OCI-LY7 (cell line): ENCODE results near the gene SLC6A6.

Experiments
- EZH2phosphoT487 ChIP-seq: fragments of 200-600 bp; sonication (generic); IDR thresholded peaks from 2 replicates; pipeline ENCODE4 v1.6.1; 2018; ENCODE audit warnings: low read depth, borderline replicate concordance, mild to moderate bottlenecking, mixed run types, antibody characterized with exemption, low read length, moderate library complexity, mixed read lengths
- TF ChIP-seq, protein P1 (sequence below): fragments of 200-600 bp; sonication (generic); conservative IDR thresholded peaks from 2 replicates; pipeline ENCODE4 v1.5.1; 2014; ENCODE audit warnings: mild to moderate bottlenecking, antibody characterized with exemption, low read length, moderate library complexity, mixed read lengths

DNA sequence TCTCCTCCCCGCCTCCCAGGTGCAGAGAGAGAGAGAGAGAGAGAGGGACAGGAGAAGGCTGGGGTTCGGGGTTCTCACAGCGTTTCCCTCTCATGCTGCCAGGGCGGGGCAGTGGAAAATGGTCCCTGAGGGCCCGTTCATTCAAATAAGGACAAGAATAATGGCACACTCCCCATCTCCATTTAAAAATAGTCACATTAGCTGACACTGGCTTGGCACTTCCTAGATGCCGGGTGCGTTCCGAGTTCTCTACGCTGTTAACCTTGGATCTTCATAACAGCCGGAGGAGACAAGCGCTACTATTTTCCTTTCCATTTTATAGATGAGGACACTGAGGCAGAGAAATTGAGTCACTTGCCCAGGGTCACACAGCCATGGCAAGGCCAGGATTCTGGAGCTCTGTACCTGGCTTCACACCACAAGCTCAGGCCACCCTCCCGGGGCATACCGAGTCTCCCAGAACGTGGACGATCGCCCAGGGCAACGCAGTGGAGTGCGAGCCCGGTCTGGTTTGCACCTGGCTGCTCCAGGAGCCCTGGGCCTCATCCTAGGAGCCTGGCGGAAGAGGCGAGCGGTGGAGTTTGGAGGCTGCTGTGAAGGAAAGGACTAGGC lies 608 bp upstream of the SLC6A6 start:
- TF ChIP-seq, protein P1, sequence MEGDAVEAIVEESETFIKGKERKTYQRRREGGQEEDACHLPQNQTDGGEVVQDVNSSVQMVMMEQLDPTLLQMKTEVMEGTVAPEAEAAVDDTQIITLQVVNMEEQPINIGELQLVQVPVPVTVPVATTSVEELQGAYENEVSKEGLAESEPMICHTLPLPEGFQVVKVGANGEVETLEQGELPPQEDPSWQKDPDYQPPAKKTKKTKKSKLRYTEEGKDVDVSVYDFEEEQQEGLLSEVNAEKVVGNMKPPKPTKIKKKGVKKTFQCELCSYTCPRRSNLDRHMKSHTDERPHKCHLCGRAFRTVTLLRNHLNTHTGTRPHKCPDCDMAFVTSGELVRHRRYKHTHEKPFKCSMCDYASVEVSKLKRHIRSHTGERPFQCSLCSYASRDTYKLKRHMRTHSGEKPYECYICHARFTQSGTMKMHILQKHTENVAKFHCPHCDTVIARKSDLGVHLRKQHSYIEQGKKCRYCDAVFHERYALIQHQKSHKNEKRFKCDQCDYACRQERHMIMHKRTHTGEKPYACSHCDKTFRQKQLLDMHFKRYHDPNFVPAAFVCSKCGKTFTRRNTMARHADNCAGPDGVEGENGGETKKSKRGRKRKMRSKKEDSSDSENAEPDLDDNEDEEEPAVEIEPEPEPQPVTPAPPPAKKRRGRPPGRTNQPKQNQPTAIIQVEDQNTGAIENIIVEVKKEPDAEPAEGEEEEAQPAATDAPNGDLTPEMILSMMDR, result no peak
- TF ChIP-seq EZH2phosphoT487, result no peak
